GM06990 (cell line): ENCODE measurements around the gene RHD.
A peak's percentile ranks its signal among the peaks of the same experiment; 100 is the strongest.
"Not testable (repeated sequence)": the region's sequence is repeated elsewhere in the genome, so short reads cannot be mapped to it uniquely, and the experiment has no call there.

ENCODE experiments used
- DNase-seq: peaks from one replicate; pipeline ENCODE4 v3.0.0-alpha.2; 2011; ENCODE audit not compliant: insufficient read length; ENCODE audit errors: extremely low read depth
- H3K27me3 ChIP-seq: replicated peaks from 2 replicates; pipeline ENCODE4 v1.6.0; 2011; ENCODE audit warnings: low read length; ENCODE audit not compliant: control insufficient read depth, insufficient read depth
- H3K36me3 ChIP-seq: 2 replicates; pipeline ENCODE4 v1.5.1; 2011; ENCODE audit warnings: low read length; ENCODE audit not compliant: control insufficient read depth, insufficient read depth
- H3K4me3 ChIP-seq: replicated peaks from 2 replicates; pipeline ENCODE4 v1.5.1; 2011; ENCODE audit warnings: low read depth, mild to moderate bottlenecking, control low read depth, low read length
- TF ChIP-seq, protein P1 (sequence below): IDR thresholded peaks from 2 replicates; pipeline ENCODE4 v1.5.1; 2011; ENCODE audit warnings: low read length, control low read depth, mild to moderate bottlenecking, inconsistent platforms; ENCODE audit not compliant: insufficient read depth, poor library complexity, severe bottlenecking

The RHD gene

DNA sequence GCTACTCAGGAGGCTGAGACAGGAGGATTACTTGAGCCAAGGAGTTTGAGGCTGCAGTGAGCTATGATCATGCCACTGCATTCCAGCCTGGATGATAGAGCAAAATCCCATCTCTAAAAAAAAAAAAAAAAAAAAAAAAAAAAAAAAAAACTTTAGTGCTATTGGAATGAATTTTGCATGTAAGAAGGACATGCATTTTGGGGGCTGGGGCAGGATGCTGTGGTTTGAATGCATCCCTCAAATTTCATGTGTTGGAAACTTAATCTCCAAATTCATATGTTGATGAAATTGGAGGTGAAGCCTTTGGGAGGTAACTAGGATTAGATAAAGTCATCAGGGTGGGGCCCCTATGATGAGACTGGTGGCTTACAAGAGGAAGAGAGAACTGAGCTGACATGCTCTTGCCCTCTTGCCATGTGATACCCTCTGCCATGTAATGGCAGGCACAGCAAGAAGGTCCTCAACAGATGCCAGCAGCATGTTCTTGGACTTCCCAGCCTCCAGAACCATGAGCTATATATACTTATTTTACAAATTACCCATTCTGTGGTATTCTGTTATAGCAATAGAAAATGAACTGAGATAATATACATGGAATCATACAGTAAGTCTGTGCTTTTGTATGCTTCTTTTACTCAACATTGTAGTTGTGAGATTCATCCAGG, 40.6 kb downstream of the RHD start:
- not testable (repeated sequence) for H3K4me3 ChIP-seq, DNase-seq, H3K27me3 ChIP-seq, H3K36me3 ChIP-seq

DNA sequence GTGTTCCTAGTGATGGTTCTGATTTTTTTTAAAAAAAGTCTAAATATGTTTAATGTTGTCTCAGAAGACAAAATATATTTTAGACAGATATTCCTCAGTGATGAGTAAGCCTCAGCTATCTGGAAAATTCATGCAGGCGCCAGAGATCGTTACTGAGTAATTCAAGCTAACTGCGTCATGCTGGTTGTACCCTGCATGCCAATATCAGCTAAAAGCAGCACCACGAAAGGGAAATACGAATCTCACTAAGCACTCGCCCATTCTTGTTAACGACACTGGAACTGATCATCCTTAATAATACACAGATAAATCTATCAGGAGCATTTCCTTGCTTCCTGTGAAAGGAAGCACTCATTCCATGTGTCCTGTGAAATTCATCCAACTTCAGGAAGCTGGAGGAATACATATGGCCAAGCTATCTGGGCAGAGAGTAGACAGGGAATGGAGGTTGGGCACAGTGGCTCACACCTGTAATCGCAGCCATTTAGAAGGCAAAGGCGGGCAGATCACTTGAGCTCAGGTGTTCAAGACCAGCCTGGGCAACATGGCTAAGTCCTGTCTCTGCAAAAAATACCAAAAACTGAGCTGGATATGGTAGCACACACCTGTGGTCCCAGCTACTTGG, 48.1 kb downstream of the RHD start:
- not testable (repeated sequence) for DNase-seq, H3K27me3 ChIP-seq, H3K36me3 ChIP-seq, H3K4me3 ChIP-seq

DNA sequence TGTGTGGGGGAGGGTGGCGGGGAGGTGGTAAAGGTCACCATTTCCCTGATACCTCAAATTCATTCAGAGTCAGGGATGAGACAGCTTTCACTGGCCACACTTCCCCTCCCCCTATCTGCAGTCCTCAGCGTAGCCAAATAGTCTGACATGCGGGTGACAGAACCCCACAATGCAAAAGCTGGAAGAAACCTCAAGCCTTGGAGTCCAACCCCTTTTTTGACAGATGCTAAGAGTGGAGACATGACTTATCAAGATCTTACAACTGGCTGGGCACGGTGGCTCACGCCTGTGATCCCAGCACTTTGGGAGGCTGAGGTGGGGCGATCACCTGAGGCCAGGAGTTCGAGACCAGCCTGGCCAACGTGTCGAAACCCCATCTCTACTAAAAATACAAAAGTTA, 49.8 kb downstream of the RHD start:
- not testable (repeated sequence) for H3K4me3 ChIP-seq, H3K27me3 ChIP-seq, DNase-seq, H3K36me3 ChIP-seq

DNA sequence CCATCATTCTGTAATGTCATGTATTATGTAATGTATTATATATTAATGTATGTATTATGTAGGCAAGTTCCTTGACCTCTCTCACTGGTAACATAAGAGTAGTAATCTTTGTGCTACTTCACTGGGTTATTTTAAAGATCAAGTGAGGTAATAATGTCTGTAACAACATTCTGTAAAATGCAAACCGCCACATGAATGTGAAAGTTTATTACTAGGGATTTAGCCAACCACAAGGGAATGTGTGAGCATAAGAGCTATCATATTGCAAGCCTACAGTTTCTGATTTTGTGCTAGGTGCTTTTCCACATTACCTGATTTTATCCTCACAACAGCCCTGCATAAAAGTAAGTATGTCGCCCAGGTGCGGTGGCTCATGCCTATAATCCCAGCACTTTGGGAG, 52.1 kb downstream of the RHD start:
- not testable (repeated sequence) for H3K36me3 ChIP-seq, H3K27me3 ChIP-seq, H3K4me3 ChIP-seq, DNase-seq

DNA sequence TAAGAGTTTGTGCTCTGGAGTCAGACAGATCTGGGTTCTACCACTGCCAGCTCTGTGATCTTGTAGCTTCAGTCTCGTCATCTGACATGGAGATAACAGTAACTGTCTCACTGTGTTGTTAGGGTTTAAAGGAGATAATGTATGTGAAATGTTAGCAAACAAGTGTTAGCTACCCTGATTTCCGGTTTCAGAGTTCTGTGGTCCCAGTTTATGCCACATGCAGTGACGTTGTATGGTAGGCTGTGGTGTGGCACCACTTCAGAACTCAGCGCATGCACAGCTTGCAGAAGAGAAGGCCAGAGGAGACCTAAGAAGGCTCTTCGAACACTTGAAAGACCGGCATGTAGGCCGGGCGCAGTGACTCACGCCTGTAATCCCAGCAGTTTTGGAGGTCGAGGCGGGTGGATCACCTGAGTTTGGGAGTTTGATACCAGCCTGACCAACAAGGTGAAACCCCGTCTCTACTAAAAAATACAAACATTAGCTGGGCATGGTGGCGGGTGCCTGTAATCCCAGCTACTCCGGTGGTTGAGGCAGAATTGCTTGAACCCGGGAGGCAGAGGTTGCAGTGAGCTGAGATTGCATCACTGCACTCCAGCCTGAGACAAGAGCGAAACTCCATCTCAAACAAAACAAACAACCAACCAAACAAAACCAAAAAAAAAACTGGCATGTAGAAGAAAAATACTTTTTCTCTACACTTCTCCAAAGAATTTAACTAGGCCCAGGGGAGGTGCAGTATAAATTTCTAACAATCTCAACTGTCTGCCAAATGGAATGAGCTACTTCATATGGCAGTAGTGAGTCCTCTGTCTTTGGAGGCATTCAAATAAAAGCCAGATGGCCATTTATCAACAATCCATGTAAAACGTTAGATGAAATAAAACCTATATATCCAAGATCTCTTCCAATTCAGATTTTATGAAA, 55.8 kb downstream of the RHD start:
- not testable (repeated sequence) for H3K36me3 ChIP-seq, H3K4me3 ChIP-seq, H3K27me3 ChIP-seq, DNase-seq

DNA sequence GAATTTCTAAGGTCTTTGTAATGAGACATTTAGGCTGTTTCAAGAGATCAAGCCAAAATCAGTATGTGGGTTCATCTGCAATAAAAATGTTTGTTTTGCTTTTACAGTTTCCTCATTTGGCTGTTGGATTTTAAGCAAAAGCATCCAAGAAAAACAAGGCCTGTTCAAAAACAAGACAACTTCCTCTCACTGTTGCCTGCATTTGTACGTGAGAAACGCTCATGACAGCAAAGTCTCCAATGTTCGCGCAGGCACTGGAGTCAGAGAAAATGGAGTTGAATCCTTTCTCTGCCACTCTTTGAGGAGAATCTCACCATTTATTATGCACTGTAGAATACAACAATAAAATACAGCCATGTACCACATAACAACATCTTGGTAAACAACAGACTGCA, 56.5 kb downstream of the RHD start:
- H3K4me3 ChIP-seq, DNase-seq: not testable (repeated sequence)

DNA sequence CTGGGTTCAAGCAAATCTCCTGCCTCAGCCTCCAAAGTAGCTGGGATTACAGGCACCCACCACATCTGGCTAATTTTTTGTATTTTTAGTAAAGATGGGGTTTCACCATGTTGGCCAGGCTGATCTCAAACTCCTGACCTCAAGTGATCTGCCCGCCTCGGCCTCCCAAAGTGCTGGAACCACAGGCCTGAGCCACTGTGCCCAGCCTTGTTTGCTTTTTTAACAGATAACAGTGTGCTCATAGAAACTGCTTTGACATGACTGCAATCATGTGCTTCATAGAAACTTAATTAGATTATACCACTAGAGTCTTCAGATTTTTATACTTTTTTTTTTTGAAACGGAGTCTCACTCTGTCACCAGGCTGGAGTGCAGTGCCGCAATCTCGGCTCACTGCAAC, 57.0 kb downstream of the RHD start:
- DNase-seq, H3K27me3 ChIP-seq, H3K4me3 ChIP-seq, H3K36me3 ChIP-seq: not testable (repeated sequence)

More for the DNA sequence above, 56.5 kb downstream of the RHD start:
- H3K36me3 ChIP-seq, H3K27me3 ChIP-seq: not testable (repeated sequence)

DNA sequence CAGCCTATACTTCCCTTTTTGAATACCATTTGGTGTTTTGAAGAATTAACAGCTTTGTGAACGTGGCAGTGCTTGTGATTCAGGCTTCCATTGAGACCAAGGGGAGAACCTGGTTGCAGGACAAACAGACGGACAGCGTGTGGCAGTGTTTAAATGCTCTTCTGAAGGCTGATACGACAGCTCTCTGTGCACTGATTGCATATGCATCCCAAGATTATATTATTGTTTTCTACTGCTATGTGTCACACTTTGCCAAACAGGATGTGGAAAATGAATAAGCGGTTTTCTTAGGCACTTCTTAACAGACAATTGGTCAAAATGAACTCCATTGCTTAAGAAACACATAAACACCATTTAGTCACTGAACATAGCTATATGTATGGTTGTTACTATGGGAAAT, 57.6 kb downstream of the RHD start:
- H3K27me3 ChIP-seq, DNase-seq, H3K36me3 ChIP-seq, H3K4me3 ChIP-seq: not testable (repeated sequence)
- TF ChIP-seq, protein P1, sequence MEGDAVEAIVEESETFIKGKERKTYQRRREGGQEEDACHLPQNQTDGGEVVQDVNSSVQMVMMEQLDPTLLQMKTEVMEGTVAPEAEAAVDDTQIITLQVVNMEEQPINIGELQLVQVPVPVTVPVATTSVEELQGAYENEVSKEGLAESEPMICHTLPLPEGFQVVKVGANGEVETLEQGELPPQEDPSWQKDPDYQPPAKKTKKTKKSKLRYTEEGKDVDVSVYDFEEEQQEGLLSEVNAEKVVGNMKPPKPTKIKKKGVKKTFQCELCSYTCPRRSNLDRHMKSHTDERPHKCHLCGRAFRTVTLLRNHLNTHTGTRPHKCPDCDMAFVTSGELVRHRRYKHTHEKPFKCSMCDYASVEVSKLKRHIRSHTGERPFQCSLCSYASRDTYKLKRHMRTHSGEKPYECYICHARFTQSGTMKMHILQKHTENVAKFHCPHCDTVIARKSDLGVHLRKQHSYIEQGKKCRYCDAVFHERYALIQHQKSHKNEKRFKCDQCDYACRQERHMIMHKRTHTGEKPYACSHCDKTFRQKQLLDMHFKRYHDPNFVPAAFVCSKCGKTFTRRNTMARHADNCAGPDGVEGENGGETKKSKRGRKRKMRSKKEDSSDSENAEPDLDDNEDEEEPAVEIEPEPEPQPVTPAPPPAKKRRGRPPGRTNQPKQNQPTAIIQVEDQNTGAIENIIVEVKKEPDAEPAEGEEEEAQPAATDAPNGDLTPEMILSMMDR = peak; percentile 11

DNA sequence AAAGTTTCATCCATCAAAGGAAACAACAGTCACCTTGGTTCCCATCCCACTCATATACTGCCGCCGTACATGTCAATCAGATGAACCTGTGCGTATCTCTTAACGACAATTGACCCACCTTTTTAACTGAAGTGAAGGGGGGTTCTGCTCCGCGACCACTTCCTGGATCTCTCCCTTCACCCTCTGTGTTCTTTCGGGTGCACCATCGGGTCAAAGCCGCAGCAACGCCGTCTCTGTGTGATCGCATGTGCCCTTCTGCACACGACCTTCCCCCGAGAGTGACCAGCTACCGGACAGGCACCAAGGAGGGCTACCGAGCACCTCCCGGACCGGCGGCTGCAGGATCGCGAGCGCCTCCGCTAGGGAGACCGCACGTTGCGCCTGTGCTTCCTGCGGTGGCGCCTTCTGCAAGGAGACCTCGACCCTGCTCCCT, 64.6 kb downstream of the RHD start:
- H3K36me3 ChIP-seq, H3K27me3 ChIP-seq: not testable (repeated sequence)
- peak overlapping the region; percentile 83 for H3K4me3 ChIP-seq
- TF ChIP-seq, protein P1 = peak; percentile 4
- DNase-seq = peak; percentile 51

DNA sequence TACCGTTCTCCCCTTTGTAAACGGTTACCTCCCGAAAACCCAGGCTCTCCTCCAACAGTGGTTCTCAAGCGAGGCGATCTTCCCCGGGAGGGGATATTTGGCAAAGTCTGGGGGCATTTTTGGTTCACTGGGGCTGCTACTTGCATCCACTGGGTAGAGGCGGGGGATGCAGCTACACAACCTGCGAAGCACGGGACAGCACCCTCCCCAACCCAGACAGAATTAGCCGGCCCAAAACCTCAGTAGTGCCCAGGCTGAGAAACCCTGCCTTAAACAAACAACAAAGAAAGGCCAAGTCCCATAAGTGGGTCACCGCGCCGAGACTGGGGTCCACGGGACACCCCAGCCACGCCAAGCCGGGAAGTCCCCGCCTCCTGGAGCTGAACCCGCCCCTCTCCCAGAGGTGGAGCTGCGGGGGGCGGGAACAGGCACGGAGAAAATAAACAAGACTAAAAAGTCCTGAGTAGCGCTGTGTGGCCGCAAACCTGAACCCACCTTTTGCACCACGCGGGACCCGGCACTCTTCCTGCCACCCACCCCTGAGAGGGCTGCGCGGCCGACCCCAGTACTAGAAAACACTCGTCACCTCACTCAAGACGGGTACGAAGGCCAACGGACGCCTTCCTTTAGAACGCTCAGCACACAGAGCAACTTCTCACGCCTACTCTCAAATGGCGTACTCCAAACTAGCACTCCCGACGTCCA, 65.3 kb downstream of the RHD start:
- H3K4me3 ChIP-seq = peak overlapping the region; percentile 57

More for the DNA sequence above, 65.3 kb downstream of the RHD start:
- DNase-seq = peak; percentile 52
- not testable (repeated sequence) for H3K27me3 ChIP-seq, H3K36me3 ChIP-seq
